ENCODE results near the gene SLC49A4. TPM values are rescaled to one million over a fixed set of nuclear protein-coding genes. Genes with fewer than 3 reads are reported as not detected.

The SLC49A4 gene
- total RNA-seq, 6 experiments from 2014 or later, result 5.5 to 8.6 (median 6.7) TPM

GRCh38 chr3:122913539-122914100 is 118.8 kb downstream of the SLC49A4 start:
- no peak overlapping the region for H3K4me3 ChIP-seq
- no peak overlapping the region for H3K27ac ChIP-seq
- H3K27me3 ChIP-seq, result no peaks in the 10 kb centered on the region
- intact Hi-C loops (cut with DNase I), result no loop called here
- no peaks in the 10 kb centered on the region for H3K36me3 ChIP-seq
- H3K4me1 ChIP-seq, result no peaks in the 10 kb centered on the region
- ATAC-seq (no peak), DNase-seq (no peak)
- no peaks in the 10 kb centered on the region for H3K9me3 ChIP-seq
- TF ChIP-seq POLR2A (IDR thresholded peaks at IDR 0.05), result no peak
- TF ChIP-seq, protein P1, sequence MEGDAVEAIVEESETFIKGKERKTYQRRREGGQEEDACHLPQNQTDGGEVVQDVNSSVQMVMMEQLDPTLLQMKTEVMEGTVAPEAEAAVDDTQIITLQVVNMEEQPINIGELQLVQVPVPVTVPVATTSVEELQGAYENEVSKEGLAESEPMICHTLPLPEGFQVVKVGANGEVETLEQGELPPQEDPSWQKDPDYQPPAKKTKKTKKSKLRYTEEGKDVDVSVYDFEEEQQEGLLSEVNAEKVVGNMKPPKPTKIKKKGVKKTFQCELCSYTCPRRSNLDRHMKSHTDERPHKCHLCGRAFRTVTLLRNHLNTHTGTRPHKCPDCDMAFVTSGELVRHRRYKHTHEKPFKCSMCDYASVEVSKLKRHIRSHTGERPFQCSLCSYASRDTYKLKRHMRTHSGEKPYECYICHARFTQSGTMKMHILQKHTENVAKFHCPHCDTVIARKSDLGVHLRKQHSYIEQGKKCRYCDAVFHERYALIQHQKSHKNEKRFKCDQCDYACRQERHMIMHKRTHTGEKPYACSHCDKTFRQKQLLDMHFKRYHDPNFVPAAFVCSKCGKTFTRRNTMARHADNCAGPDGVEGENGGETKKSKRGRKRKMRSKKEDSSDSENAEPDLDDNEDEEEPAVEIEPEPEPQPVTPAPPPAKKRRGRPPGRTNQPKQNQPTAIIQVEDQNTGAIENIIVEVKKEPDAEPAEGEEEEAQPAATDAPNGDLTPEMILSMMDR (IDR thresholded peaks at IDR 0.05), result no peak
- 87% methylated on average over 10 of the region's 33 CpGs for WGBS (ENCODE audit: insufficient coverage, low coverage, low lambda C conversion rate, missing lambda C conversion rate)

- ATAC-seq (no peak), DNase-seq (no peak)
- Histone ChIP-seq H3K36me3 (no peaks in the 10 kb centered on the region), H3K4me1 (no peaks in the 10 kb centered on the region), H3K4me3 (no peak overlapping the region), H3K9me3 (no peaks in the 10 kb centered on the region), H3K27me3 (no peaks in the 10 kb centered on the region), H3K27ac (no peak overlapping the region)
- intact Hi-C loops (cut with DNase I), result no loop called here
- WGBS (ENCODE audit: insufficient coverage, low coverage, low lambda C conversion rate, missing lambda C conversion rate), result 58% methylated on average over 5 of the region's 17 CpGs
- TF ChIP-seq POLR2A (IDR thresholded peaks at IDR 0.05), result no peak
- TF ChIP-seq, protein P1 (IDR thresholded peaks at IDR 0.05), result no peak
Measured at GRCh38 chr3:122915300-122916055, 120.6 kb downstream of the SLC49A4 start.

DNA sequence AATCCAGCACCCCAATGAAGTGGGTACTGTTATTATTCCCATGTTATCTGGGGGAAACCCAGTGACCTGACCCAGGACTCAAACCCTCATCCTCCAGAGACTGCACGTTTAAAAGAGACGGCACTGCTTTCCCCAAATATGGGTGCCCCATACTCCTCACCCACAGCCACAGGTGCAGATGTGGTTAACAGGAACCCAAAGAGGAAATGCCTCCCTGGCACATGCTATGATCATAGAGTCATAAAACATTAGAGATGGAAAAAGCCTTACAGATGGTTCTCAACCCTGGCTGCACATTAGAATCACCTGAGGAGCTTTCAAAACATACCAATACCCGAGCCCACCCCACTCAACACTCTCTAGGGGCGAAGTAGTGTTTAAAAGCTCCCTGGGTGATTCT is 121.2 kb downstream of the SLC49A4 start:
- no peaks in the 10 kb centered on the region for H3K27me3 ChIP-seq
- H3K4me3 ChIP-seq, result no peak overlapping the region
- intact Hi-C loops (cut with DNase I), result no loop called here
- 54% methylated on average over 4 of the region's 4 CpGs for WGBS (ENCODE audit: insufficient coverage, low coverage, low lambda C conversion rate, missing lambda C conversion rate)
- TF ChIP-seq POLR2A (IDR thresholded peaks at IDR 0.05), result no peak
- TF ChIP-seq, protein P1 (IDR thresholded peaks at IDR 0.05), result no peak
- H3K4me1 ChIP-seq, result no peaks in the 10 kb centered on the region
- no peak for ATAC-seq
- no peaks in the 10 kb centered on the region for H3K9me3 ChIP-seq
- no peak for DNase-seq
- H3K36me3 ChIP-seq, result no peaks in the 10 kb centered on the region
- H3K27ac ChIP-seq, result no peak overlapping the region

GRCh38 chr3:122916580-122916979 is 121.7 kb downstream of the SLC49A4 start:
- H3K9me3 ChIP-seq, result no peaks in the 10 kb centered on the region
- no peak for DNase-seq
- TF ChIP-seq, protein P1 (IDR thresholded peaks at IDR 0.05), result no peak
- TF ChIP-seq POLR2A (IDR thresholded peaks at IDR 0.05), result no peak
- H3K27me3 ChIP-seq, result no peaks in the 10 kb centered on the region
- no peak overlapping the region for H3K4me3 ChIP-seq
- 20% methylated on average over 1 of the region's 6 CpGs for WGBS (ENCODE audit: insufficient coverage, low coverage, low lambda C conversion rate, missing lambda C conversion rate)
- no peak overlapping the region for H3K27ac ChIP-seq
- no peaks in the 10 kb centered on the region for H3K36me3 ChIP-seq
- intact Hi-C loops (cut with DNase I), result no loop called here
- peaks cover 0 to under 1% (median 0%) of the 10 kb centered on the region in 4 donors for H3K4me1 ChIP-seq
- no peak for ATAC-seq
